WTC11 (cell line): Measurements from ENCODE around the gene CHPF. TPM values are rescaled to one million over a fixed set of nuclear protein-coding genes. Genes with fewer than 3 reads are reported as not detected.

Experiments used
- ATAC-seq: fragments of 200-7000 bp; cut with Tn5 transposase; 2 replicates; pipeline ENCODE4 v1.10.0; 2021; ENCODE audit warnings: mild to moderate bottlenecking, moderate library complexity
- CTCF ChIA-PET: fragments of 300-600 bp; sonication (Branson Sonifier 250); formaldehyde crosslinking; loops from one replicate; lab custom pipeline; 2021; ENCODE audit warnings: antibody characterized with exemption; lab: Charles Lee
- POLR2A ChIA-PET: fragments of 350-600 bp; sonication (Branson Sonifier 250); formaldehyde crosslinking; loops from one replicate; lab custom pipeline; 2021; ENCODE audit warnings: antibody characterized with exemption; lab: Charles Lee
- DNase-seq: peaks from one replicate; pipeline ENCODE4 v3.0.0; 2021; ENCODE audit warnings: low spot score
- H3K27ac Mint-ChIP-seq: 2 replicates; pipeline ENCODE4 v1.8.0; 2021; ENCODE audit warnings: mixed read lengths
- H3K27me3 Mint-ChIP-seq: 2 replicates; pipeline ENCODE4 v1.8.0; 2021; ENCODE audit warnings: low read depth, mild to moderate bottlenecking, moderate library complexity, mixed read lengths
- H3K36me3 Mint-ChIP-seq: 2 replicates; pipeline ENCODE4 v1.8.0; 2021; ENCODE audit warnings: mixed read lengths
- H3K4me1 Mint-ChIP-seq: 2 replicates; pipeline ENCODE4 v1.8.0; 2022; ENCODE audit warnings: mixed read lengths
- H3K4me3 Mint-ChIP-seq: 2 replicates; pipeline ENCODE4 v1.8.0; 2021; ENCODE audit warnings: mild to moderate bottlenecking, moderate library complexity, mixed read lengths
- H3K9me3 Mint-ChIP-seq: 2 replicates; pipeline ENCODE4 v1.8.0; 2021; ENCODE audit warnings: mixed read lengths
- ATF1 ChIP-seq: sonication (generic); formaldehyde crosslinking; IDR thresholded peaks from 2 replicates; pipeline ENCODE4 v1.8.1; 2023; ENCODE audit warnings: mild to moderate bottlenecking, moderate library complexity, missing genetic modification reagents
- CREM ChIP-seq: sonication (generic); formaldehyde crosslinking; IDR thresholded peaks from 2 replicates; pipeline ENCODE4 v1.8.1; 2022; ENCODE audit warnings: mild to moderate bottlenecking, missing genetic modification reagents, moderate library complexity
- GTF2I ChIP-seq: fragments of 250-450 bp; sonication (Bioruptor Pico); conservative IDR thresholded peaks from 2 replicates; pipeline ENCODE4 v1.4.0; 2021; ENCODE audit warnings: mild to moderate bottlenecking
- RORB ChIP-seq: fragments of 250-450 bp; sonication (Bioruptor Pico); IDR thresholded peaks from 2 replicates; pipeline ENCODE4 v1.9.0; 2021; ENCODE audit warnings: mild to moderate bottlenecking
- SP1 ChIP-seq: sonication (generic); formaldehyde crosslinking; conservative IDR thresholded peaks from 2 replicates; pipeline ENCODE4 v1.8.1; 2022; ENCODE audit warnings: missing genetic modification reagents
- ZNF416 ChIP-seq: fragments of 250-450 bp; sonication (Bioruptor Pico); IDR thresholded peaks from 2 replicates; pipeline ENCODE4 v1.9.0; 2021; ENCODE audit warnings: mild to moderate bottlenecking, inconsistent platforms
- total RNA-seq: library from RNA; stranded (reverse); gene quantifications from 3 replicates; pipeline ENCODE4 v1.2.3, GENCODE V29; 2021
- TF ChIP-seq, protein P1 (sequence below): fragments of 250-450 bp; sonication (Bioruptor Pico); IDR thresholded peaks from 2 replicates; pipeline ENCODE4 v1.9.0; 2021; ENCODE audit warnings: mild to moderate bottlenecking
- TF ChIP-seq, protein P2 (sequence below): fragments of 250-450 bp; sonication (Bioruptor Pico); IDR thresholded peaks from 2 replicates; pipeline ENCODE4 v1.8.0; 2021; ENCODE audit warnings: mild to moderate bottlenecking
- TF ChIP-seq, protein P3 (sequence below): fragments of 250-450 bp; sonication (Bioruptor Pico); IDR thresholded peaks from 2 replicates; pipeline ENCODE4 v1.9.0; 2021; ENCODE audit warnings: moderate library complexity, mild to moderate bottlenecking, inconsistent platforms, borderline replicate concordance
- TF ChIP-seq, protein P4 (sequence below): fragments of 250-450 bp; sonication (Bioruptor Pico); IDR thresholded peaks from 2 replicates; pipeline ENCODE4 v2.1.2; 2022; ENCODE audit warnings: mild to moderate bottlenecking, moderate library complexity
- TF ChIP-seq, protein P5 (sequence below): sonication (generic); formaldehyde crosslinking; IDR thresholded peaks from 2 replicates; pipeline ENCODE4 v1.8.1; 2023; ENCODE audit warnings: mild to moderate bottlenecking, missing genetic modification reagents, borderline replicate concordance
- TF ChIP-seq, protein P6 (sequence below): sonication (generic); formaldehyde crosslinking; IDR thresholded peaks from 2 replicates; pipeline ENCODE4 v1.8.0; 2022; ENCODE audit warnings: mild to moderate bottlenecking, missing genetic modification reagents
- TF ChIP-seq, protein P7 (sequence below): sonication (generic); formaldehyde crosslinking; conservative IDR thresholded peaks from 2 replicates; pipeline ENCODE4 v1.8.1; 2023; ENCODE audit warnings: mild to moderate bottlenecking, low read depth, missing genetic modification reagents, moderate library complexity
- TF ChIP-seq, protein P8 (sequence below): sonication (generic); formaldehyde crosslinking; IDR thresholded peaks from 2 replicates; pipeline ENCODE4 v1.8.0; 2023; ENCODE audit warnings: missing genetic modification reagents, mild to moderate bottlenecking, borderline replicate concordance

Gene CHPF
- total RNA-seq, 1 experiment from 2014 or later, result 97.0 TPM

DNA sequence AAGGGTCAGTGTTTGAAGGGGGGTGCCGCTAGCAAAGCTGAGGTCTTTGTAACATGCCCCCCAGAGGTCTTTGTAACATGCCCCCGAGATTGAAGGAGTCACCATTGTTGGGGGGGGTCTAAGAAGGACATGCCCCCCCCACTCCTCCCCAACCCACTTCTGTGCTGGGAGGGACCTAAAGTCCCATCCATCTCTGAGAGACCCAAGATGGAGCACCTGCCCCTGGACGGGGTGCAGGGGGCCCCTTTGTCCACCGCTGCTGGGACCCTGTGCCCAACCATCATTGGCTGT lies 35.2 kb downstream of the CHPF start:
- ATAC-seq (no peak), DNase-seq (no peak)
- ChIA-PET POLR2A (interaction anchor here (0.9 to 2.5 kb wide), 2 partner anchors 11 to 12 kb away, joined by 3 to 19 read pairs; partner anchors contain the start of gene GMPPA), CTCF (interaction anchor here (0.7 to 41.3 kb wide), 8 partner anchors 11 to 105 kb away, joined by 3 to 2316 read pairs (median 32); partner anchors contain the start of genes DES and GMPPA)
- peaks cover 27% of the 10 kb centered on the region for H3K27me3 Mint-ChIP-seq
- H3K4me3 Mint-ChIP-seq, result no peak overlapping the region
- TF ChIP-seq RORB (CRISPR knock-in tag) (no peak), ATF1 (no peak), CREM (no peak), GTF2I (CRISPR knock-in tag) (no peak), SP1 (CRISPR knock-in tag) (no peak), ZNF416 (no peak)
- TF ChIP-seq, protein P1, sequence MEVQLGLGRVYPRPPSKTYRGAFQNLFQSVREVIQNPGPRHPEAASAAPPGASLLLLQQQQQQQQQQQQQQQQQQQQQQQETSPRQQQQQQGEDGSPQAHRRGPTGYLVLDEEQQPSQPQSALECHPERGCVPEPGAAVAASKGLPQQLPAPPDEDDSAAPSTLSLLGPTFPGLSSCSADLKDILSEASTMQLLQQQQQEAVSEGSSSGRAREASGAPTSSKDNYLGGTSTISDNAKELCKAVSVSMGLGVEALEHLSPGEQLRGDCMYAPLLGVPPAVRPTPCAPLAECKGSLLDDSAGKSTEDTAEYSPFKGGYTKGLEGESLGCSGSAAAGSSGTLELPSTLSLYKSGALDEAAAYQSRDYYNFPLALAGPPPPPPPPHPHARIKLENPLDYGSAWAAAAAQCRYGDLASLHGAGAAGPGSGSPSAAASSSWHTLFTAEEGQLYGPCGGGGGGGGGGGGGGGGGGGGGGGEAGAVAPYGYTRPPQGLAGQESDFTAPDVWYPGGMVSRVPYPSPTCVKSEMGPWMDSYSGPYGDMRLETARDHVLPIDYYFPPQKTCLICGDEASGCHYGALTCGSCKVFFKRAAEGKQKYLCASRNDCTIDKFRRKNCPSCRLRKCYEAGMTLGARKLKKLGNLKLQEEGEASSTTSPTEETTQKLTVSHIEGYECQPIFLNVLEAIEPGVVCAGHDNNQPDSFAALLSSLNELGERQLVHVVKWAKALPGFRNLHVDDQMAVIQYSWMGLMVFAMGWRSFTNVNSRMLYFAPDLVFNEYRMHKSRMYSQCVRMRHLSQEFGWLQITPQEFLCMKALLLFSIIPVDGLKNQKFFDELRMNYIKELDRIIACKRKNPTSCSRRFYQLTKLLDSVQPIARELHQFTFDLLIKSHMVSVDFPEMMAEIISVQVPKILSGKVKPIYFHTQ (CRISPR knock-in tag), result no peak
- TF ChIP-seq, protein P2, sequence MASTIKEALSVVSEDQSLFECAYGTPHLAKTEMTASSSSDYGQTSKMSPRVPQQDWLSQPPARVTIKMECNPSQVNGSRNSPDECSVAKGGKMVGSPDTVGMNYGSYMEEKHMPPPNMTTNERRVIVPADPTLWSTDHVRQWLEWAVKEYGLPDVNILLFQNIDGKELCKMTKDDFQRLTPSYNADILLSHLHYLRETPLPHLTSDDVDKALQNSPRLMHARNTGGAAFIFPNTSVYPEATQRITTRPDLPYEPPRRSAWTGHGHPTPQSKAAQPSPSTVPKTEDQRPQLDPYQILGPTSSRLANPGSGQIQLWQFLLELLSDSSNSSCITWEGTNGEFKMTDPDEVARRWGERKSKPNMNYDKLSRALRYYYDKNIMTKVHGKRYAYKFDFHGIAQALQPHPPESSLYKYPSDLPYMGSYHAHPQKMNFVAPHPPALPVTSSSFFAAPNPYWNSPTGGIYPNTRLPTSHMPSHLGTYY, result no peak
- TF ChIP-seq, protein P3, sequence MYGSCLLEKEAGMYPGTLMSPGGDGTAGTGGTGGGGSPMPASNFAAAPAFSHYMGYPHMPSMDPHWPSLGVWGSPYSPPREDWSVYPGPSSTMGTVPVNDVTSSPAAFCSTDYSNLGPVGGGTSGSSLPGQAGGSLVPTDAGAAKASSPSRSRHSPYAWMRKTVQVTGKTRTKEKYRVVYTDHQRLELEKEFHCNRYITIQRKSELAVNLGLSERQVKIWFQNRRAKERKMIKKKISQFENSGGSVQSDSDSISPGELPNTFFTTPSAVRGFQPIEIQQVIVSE, result no peak
- TF ChIP-seq, protein P4, sequence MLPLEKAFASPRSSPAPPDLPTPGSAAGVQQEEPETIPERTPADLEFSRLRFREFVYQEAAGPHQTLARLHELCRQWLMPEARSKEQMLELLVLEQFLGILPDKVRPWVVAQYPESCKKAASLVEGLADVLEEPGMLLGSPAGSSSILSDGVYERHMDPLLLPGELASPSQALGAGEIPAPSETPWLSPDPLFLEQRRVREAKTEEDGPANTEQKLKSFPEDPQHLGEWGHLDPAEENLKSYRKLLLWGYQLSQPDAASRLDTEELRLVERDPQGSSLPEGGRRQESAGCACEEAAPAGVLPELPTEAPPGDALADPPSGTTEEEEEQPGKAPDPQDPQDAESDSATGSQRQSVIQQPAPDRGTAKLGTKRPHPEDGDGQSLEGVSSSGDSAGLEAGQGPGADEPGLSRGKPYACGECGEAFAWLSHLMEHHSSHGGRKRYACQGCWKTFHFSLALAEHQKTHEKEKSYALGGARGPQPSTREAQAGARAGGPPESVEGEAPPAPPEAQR, result no peak
- TF ChIP-seq, protein P5, sequence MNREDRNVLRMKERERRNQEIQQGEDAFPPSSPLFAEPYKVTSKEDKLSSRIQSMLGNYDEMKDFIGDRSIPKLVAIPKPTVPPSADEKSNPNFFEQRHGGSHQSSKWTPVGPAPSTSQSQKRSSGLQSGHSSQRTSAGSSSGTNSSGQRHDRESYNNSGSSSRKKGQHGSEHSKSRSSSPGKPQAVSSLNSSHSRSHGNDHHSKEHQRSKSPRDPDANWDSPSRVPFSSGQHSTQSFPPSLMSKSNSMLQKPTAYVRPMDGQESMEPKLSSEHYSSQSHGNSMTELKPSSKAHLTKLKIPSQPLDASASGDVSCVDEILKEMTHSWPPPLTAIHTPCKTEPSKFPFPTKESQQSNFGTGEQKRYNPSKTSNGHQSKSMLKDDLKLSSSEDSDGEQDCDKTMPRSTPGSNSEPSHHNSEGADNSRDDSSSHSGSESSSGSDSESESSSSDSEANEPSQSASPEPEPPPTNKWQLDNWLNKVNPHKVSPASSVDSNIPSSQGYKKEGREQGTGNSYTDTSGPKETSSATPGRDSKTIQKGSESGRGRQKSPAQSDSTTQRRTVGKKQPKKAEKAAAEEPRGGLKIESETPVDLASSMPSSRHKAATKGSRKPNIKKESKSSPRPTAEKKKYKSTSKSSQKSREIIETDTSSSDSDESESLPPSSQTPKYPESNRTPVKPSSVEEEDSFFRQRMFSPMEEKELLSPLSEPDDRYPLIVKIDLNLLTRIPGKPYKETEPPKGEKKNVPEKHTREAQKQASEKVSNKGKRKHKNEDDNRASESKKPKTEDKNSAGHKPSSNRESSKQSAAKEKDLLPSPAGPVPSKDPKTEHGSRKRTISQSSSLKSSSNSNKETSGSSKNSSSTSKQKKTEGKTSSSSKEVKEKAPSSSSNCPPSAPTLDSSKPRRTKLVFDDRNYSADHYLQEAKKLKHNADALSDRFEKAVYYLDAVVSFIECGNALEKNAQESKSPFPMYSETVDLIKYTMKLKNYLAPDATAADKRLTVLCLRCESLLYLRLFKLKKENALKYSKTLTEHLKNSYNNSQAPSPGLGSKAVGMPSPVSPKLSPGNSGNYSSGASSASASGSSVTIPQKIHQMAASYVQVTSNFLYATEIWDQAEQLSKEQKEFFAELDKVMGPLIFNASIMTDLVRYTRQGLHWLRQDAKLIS (CRISPR knock-in tag), result no peak
- TF ChIP-seq, protein P6, sequence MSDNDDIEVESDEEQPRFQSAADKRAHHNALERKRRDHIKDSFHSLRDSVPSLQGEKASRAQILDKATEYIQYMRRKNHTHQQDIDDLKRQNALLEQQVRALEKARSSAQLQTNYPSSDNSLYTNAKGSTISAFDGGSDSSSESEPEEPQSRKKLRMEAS, result no peak
- H3K4me1 Mint-ChIP-seq, result peaks cover 65% of the 10 kb centered on the region
- no peaks in the 10 kb centered on the region for H3K9me3 Mint-ChIP-seq
- H3K36me3 Mint-ChIP-seq, result peaks cover 13% of the 10 kb centered on the region
- no peak overlapping the region for H3K27ac Mint-ChIP-seq

DNA sequence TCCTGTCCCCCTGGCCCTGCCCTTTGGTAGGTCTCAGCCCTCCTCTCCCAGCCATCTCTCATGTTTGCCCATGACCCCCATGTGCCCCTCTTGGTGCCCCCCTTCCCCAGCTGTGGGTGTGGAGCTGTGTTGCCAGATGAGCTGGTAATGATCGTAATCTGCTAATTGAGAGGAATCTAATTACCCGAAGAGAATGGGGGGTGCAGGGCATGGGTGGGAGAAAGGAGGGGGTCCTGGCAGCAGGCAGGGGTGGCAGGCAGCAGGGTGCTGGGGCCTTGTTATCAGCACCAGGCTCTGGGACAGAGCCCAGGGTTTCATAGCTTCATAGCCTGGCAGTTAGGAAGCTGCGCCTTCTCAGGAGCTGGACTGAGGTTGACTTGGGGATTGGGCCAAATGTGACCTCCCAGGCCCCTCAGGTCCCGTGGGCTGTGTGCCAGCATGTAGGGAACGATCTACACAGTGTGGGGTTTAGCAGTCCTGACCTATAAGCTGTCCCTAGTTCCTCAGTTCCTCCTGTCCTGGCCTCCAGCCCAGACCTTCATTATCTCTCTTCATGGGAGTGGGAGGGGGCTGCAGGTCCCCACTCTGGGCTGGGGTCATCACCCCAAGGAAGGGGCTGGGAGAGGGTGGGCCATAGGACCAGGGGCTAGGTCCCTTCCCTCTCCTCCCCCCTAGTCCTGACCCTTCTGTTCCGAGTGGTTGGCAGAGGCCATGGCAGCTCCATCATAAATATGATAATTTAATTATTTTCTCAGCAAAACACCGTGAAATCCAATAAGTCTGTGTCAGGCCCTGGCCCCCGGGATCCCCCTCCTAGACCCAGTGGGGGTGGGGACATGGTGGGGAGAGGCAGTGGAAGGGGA lies 35.8 kb downstream of the CHPF start:
- no peak for DNase-seq
- ATAC-seq, result no peak
- Mint-ChIP-seq H3K9me3 (no peaks in the 10 kb centered on the region), H3K4me3 (peak overlapping the region; percentile 22; the same call in 1 of the 2 replicates), H3K36me3 (peaks cover 14% of the 10 kb centered on the region), H3K4me1 (peaks cover 60% of the 10 kb centered on the region), H3K27me3 (peaks cover 22% of the 10 kb centered on the region), H3K27ac (peak overlapping the region; percentile 89)
- ChIA-PET POLR2A (interaction anchor here (1.0 to 2.5 kb wide), 5 partner anchors 10 to 230 kb away, joined by 3 to 19 read pairs (median 4); partner anchors contain the start of genes CHPF, GMPPA and TMEM198), CTCF (interaction anchor here (0.6 to 41.3 kb wide), 12 partner anchors 12 to 230 kb away, joined by 3 to 2316 read pairs (median 10); partner anchors contain the start of genes DES, GMPPA and SPEG)
- TF ChIP-seq, protein P7, sequence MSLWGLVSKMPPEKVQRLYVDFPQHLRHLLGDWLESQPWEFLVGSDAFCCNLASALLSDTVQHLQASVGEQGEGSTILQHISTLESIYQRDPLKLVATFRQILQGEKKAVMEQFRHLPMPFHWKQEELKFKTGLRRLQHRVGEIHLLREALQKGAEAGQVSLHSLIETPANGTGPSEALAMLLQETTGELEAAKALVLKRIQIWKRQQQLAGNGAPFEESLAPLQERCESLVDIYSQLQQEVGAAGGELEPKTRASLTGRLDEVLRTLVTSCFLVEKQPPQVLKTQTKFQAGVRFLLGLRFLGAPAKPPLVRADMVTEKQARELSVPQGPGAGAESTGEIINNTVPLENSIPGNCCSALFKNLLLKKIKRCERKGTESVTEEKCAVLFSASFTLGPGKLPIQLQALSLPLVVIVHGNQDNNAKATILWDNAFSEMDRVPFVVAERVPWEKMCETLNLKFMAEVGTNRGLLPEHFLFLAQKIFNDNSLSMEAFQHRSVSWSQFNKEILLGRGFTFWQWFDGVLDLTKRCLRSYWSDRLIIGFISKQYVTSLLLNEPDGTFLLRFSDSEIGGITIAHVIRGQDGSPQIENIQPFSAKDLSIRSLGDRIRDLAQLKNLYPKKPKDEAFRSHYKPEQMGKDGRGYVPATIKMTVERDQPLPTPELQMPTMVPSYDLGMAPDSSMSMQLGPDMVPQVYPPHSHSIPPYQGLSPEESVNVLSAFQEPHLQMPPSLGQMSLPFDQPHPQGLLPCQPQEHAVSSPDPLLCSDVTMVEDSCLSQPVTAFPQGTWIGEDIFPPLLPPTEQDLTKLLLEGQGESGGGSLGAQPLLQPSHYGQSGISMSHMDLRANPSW (CRISPR knock-in tag), result 0 out of 2 replicates have a peak, but pooled peaks have one; percentile 2
- TF ChIP-seq, protein P8, sequence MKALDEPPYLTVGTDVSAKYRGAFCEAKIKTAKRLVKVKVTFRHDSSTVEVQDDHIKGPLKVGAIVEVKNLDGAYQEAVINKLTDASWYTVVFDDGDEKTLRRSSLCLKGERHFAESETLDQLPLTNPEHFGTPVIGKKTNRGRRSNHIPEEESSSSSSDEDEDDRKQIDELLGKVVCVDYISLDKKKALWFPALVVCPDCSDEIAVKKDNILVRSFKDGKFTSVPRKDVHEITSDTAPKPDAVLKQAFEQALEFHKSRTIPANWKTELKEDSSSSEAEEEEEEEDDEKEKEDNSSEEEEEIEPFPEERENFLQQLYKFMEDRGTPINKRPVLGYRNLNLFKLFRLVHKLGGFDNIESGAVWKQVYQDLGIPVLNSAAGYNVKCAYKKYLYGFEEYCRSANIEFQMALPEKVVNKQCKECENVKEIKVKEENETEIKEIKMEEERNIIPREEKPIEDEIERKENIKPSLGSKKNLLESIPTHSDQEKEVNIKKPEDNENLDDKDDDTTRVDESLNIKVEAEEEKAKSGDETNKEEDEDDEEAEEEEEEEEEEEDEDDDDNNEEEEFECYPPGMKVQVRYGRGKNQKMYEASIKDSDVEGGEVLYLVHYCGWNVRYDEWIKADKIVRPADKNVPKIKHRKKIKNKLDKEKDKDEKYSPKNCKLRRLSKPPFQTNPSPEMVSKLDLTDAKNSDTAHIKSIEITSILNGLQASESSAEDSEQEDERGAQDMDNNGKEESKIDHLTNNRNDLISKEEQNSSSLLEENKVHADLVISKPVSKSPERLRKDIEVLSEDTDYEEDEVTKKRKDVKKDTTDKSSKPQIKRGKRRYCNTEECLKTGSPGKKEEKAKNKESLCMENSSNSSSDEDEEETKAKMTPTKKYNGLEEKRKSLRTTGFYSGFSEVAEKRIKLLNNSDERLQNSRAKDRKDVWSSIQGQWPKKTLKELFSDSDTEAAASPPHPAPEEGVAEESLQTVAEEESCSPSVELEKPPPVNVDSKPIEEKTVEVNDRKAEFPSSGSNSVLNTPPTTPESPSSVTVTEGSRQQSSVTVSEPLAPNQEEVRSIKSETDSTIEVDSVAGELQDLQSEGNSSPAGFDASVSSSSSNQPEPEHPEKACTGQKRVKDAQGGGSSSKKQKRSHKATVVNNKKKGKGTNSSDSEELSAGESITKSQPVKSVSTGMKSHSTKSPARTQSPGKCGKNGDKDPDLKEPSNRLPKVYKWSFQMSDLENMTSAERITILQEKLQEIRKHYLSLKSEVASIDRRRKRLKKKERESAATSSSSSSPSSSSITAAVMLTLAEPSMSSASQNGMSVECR (CRISPR knock-in tag), result 0 out of 2 replicates have a peak, but pooled peaks have one; percentile 26
